Activated T-cell treated with anti-CD3 and anti-CD28 coated beads for 48 hours (primary cell): Measurements from ENCODE around the gene NBEAL1.
"Not testable (repeated sequence)": the region's sequence is repeated elsewhere in the genome, so short reads cannot be mapped to it uniquely, and the experiment has no call there.

Source experiments
- DNase-seq: peaks from one replicate; pipeline ENCODE4 v3.0.0-alpha.2; 2020; ENCODE audit warnings: low read depth

NBEAL1 gene

GRCh38 chr2:203014456-203015199 lies at the start of gene NBEAL1:
Gene NBEAL1, plus strand, starts transcription at chr2:203014875. Its CDS starts 1,510 bp downstream, at chr2:203016385.
- peak; percentile 99 for DNase-seq

GRCh38 chr2:202965810-202966460 lies 48.7 kb upstream of the NBEAL1 start:
- DNase-seq = no peak

GRCh38 chr2:202969404-202969803 lies 45.3 kb upstream of the NBEAL1 start:
- DNase-seq = not testable (repeated sequence)

GRCh38 chr2:202976809-202977208 lies 37.9 kb upstream of the NBEAL1 start:
- DNase-seq = no peak

- no peak for DNase-seq
Observed at GRCh38 chr2:202982779-202983491, 31.7 kb upstream of the NBEAL1 start.

- no peak for DNase-seq
Observed at GRCh38 chr2:202989749-202990148, 24.9 kb upstream of the NBEAL1 start.

GRCh38 chr2:202990501-202990900 lies 24.2 kb upstream of the NBEAL1 start:
- DNase-seq = no peak

GRCh38 chr2:202997113-202997512 lies 17.6 kb upstream of the NBEAL1 start:
- DNase-seq = not testable (repeated sequence)

- DNase-seq = no peak
Observed at GRCh38 chr2:203002054-203002821, 12.4 kb upstream of the NBEAL1 start.

- DNase-seq = no peak
Observed at GRCh38 chr2:203003716-203004115, 11.0 kb upstream of the NBEAL1 start.

- DNase-seq = no peak
Observed at GRCh38 chr2:203016716-203017115, 2.0 kb downstream of the NBEAL1 start.

- no peak for DNase-seq
Observed at GRCh38 chr2:203018181-203018580, 3.5 kb downstream of the NBEAL1 start.

GRCh38 chr2:203019142-203019541 lies 4.5 kb downstream of the NBEAL1 start:
- DNase-seq = no peak

- DNase-seq = no peak
Observed at GRCh38 chr2:203021991-203022390, 7.3 kb downstream of the NBEAL1 start.

- DNase-seq = no peak
Observed at GRCh38 chr2:203022751-203023150, 8.1 kb downstream of the NBEAL1 start.

- DNase-seq = no peak
Observed at GRCh38 chr2:203025592-203025991, 10.9 kb downstream of the NBEAL1 start.

- DNase-seq = no peak
Observed at GRCh38 chr2:203030545-203030944, 15.9 kb downstream of the NBEAL1 start.

GRCh38 chr2:203030991-203031390 lies 16.3 kb downstream of the NBEAL1 start:
- DNase-seq = no peak

GRCh38 chr2:203033395-203033794 lies 18.7 kb downstream of the NBEAL1 start:
- DNase-seq = no peak

GRCh38 chr2:203035879-203036470 lies 21.3 kb downstream of the NBEAL1 start:
- no peak for DNase-seq

- DNase-seq = no peak
Observed at GRCh38 chr2:203037026-203037425, 22.4 kb downstream of the NBEAL1 start.

- no peak for DNase-seq
Observed at GRCh38 chr2:203038586-203038985, 23.9 kb downstream of the NBEAL1 start.
